SK-N-SH (cell line): ENCODE data around the gene WDCP. TPM values are rescaled to one million over a fixed set of nuclear protein-coding genes. Genes with fewer than 3 reads are reported as not detected.

Experiments used
- CTCF ChIA-PET: fragments of 300-600, 350-600 bp; formaldehyde crosslinking; extraction: SDS; loops from one replicate; lab custom pipeline; 2021; lab: Yijun Ruan, JAX
- POLR2A ChIA-PET: fragments of 350-600 bp; sonication (Branson Sonifier 250); formaldehyde crosslinking; extraction: SDS; loops from one replicate; lab custom pipeline; 2020; ENCODE audit warnings: antibody characterized with exemption, inconsistent platforms; lab: Yijun Ruan, JAX
- DNase-seq: peaks from one replicate; pipeline ENCODE4 v3.0.0; 2012
- H2AFZ ChIP-seq: fragments of 200-600 bp; sonication (generic); 2 replicates; pipeline ENCODE4 v1.8.1; 2016; ENCODE audit warnings: antibody characterized with exemption, mild to moderate bottlenecking, low read depth
- H3F3A ChIP-seq: fragments of 200-600 bp; sonication (generic); replicated peaks from 2 replicates; pipeline ENCODE3; 2016; ENCODE audit warnings: antibody characterized with exemption, mild to moderate bottlenecking; ENCODE audit not compliant: insufficient read depth
- H3K27ac ChIP-seq, 2 experiments: fragments of 200-500 bp in 1 of 2; fragments of 200-600 bp in 1 of 2; sonication (Bioruptor generic) in 1 of 2; sonication (generic), shearing (Covaris generic) in 1 of 2; 2 replicates each; pipeline versions ENCODE4 v1.5.1 to v1.6.1; 2014 to 2016; ENCODE audit warnings: low read depth in 2 of 2, inconsistent platforms in 1 of 2, low read length in 1 of 2, mild to moderate bottlenecking in 1 of 2, mixed read lengths in 1 of 2
- H3K27me3 ChIP-seq: fragments of 200-600 bp; sonication (generic), shearing (Covaris generic); 2 replicates; pipeline ENCODE4 v1.6.1; 2016; ENCODE audit warnings: mixed run types; ENCODE audit not compliant: insufficient read depth
- H3K36me3 ChIP-seq, 2 experiments: fragments of 200-500 bp in 1 of 2; fragments of 200-600 bp in 1 of 2; sonication (Bioruptor generic) in 1 of 2; sonication (generic) in 1 of 2; replicated peaks in 1 of 2; 2 replicates each; pipeline versions ENCODE3 to v1.5.1; 2014 to 2016; ENCODE audit warnings: low read length in 1 of 2, mild to moderate bottlenecking in 1 of 2; ENCODE audit not compliant: insufficient read depth in 2 of 2, control insufficient read depth in 1 of 2
- H3K4me1 ChIP-seq, 2 experiments: fragments of 200-500 bp in 1 of 2; fragments of 200-600 bp in 1 of 2; sonication (Bioruptor generic) in 1 of 2; sonication (generic), shearing (Covaris generic) in 1 of 2; 2 replicates each; pipeline versions ENCODE4 v1.5.1 to v1.6.1; 2014 to 2016; ENCODE audit warnings: low read depth in 1 of 2, low read length in 1 of 2, mixed run types in 1 of 2; ENCODE audit not compliant: insufficient read depth in 2 of 2, control insufficient read depth in 1 of 2
- H3K4me2 ChIP-seq: fragments of 200-600 bp; sonication (generic), shearing (Covaris generic); 2 replicates; pipeline ENCODE4 v1.6.1; 2017; ENCODE audit warnings: mixed run types
- H3K4me3 ChIP-seq, 2 experiments: fragments of 200-500 bp in 1 of 2; fragments of 200-600 bp in 1 of 2; sonication (Bioruptor generic) in 1 of 2; sonication (generic), shearing (Covaris generic) in 1 of 2; 2 replicates each; pipeline versions ENCODE4 v1.5.1 to v1.8.1; 2014 to 2016; ENCODE audit warnings: low read depth in 2 of 2, inconsistent platforms in 1 of 2, low read length in 1 of 2, mild to moderate bottlenecking in 1 of 2, mixed read lengths in 1 of 2, moderate library complexity in 1 of 2
- H3K79me2 ChIP-seq: fragments of 200-600 bp; sonication (generic); 2 replicates; pipeline ENCODE4 v1.8.1; 2017; ENCODE audit warnings: mild to moderate bottlenecking; ENCODE audit not compliant: insufficient read depth
- H3K9ac ChIP-seq: fragments of 200-600 bp; sonication (generic); 2 replicates; pipeline ENCODE4 v1.6.1; 2017; ENCODE audit warnings: mixed run types
- H3K9me2 ChIP-seq: fragments of 200-600 bp; sonication (generic); 2 replicates; pipeline ENCODE4 v1.6.1; 2017; ENCODE audit warnings: mixed run types
- H3K9me3 ChIP-seq: fragments of 200-600 bp; sonication (generic); 2 replicates; pipeline ENCODE4 v1.6.1; 2017; ENCODE audit warnings: mixed run types, mild to moderate bottlenecking, moderate library complexity
- H4K20me1 ChIP-seq: fragments of 200-600 bp; sonication (generic); 2 replicates; pipeline ENCODE4 v1.6.1; 2017; ENCODE audit warnings: mild to moderate bottlenecking, mixed run types; ENCODE audit not compliant: insufficient read depth
- CHD2 ChIP-seq: fragments of 150-350 bp; IDR thresholded peaks from 2 replicates; pipeline ENCODE4 v1.6.1; 2018; ENCODE audit warnings: low read length; ENCODE audit not compliant: partially characterized antibody
- EP300 ChIP-seq, 2 experiments: IDR thresholded peaks; 2 replicates each; pipeline versions ENCODE4 v1.4.0 to v1.6.1; 2012; ENCODE audit warnings: borderline replicate concordance in 1 of 2, low read depth in 1 of 2, low read length in 1 of 2
- FOXM1 ChIP-seq: IDR thresholded peaks from 2 replicates; pipeline ENCODE4 v1.4.0; 2012; ENCODE audit warnings: low read depth, mild to moderate bottlenecking
- MEF2A ChIP-seq: IDR thresholded peaks from 2 replicates; pipeline ENCODE4 v1.4.0; 2012; ENCODE audit warnings: low read depth, borderline replicate concordance
- MXI1 ChIP-seq: IDR thresholded peaks from 2 replicates; pipeline ENCODE4 v1.6.1; 2012; ENCODE audit warnings: mild to moderate bottlenecking, low read depth, low read length, improper control_type of control experiment
- POLR2AphosphoS5 ChIP-seq: IDR thresholded peaks from 2 replicates; pipeline ENCODE4 v1.6.1; 2012; ENCODE audit warnings: low read depth, low read length
- RAD21 ChIP-seq: IDR thresholded peaks from 2 replicates; pipeline ENCODE4 v1.6.1; 2012; ENCODE audit warnings: mild to moderate bottlenecking, low read length
- RCOR1 ChIP-seq: fragments of 150-350 bp; IDR thresholded peaks from 2 replicates; pipeline ENCODE4 v1.6.1; 2017; ENCODE audit warnings: antibody characterized with exemption, low read length
- RFX5 ChIP-seq: IDR thresholded peaks from 2 replicates; pipeline ENCODE4 v1.6.1; 2012; ENCODE audit warnings: mild to moderate bottlenecking, improper control_type of control experiment, low read length
- RXRA ChIP-seq: IDR thresholded peaks from 2 replicates; pipeline ENCODE4 v1.4.0; 2012; ENCODE audit warnings: low read depth, mild to moderate bottlenecking, borderline replicate concordance
- TCF12 ChIP-seq: IDR thresholded peaks from 2 replicates; pipeline ENCODE4 v1.4.0; 2012
- YY1 ChIP-seq: IDR thresholded peaks from 2 replicates; pipeline ENCODE4 v1.4.0; 2012; ENCODE audit warnings: low read depth, mild to moderate bottlenecking
- WGBS: methylation state at CpG from one replicate; pipeline ENCODE4 v1.1.6; 2017; ENCODE audit warnings: low lambda C conversion rate; 5-methylcytosine and 5-hydroxymethylcytosine counted together
- polyA plus RNA-seq, 3 experiments: library from polyadenylated mRNA; depleted of rRNA; stranded (reverse); fragments of >200 nt; gene quantifications; 2 replicates each; pipeline ENCODE4 v1.2.3, GENCODE V29; 2012
- TF ChIP-seq, protein P1 (sequence below): fragments of 200-600 bp; sonication (generic); IDR thresholded peaks from 2 replicates; pipeline ENCODE4 v1.6.1; 2017; ENCODE audit warnings: antibody characterized with exemption, mild to moderate bottlenecking, moderate library complexity
- TF ChIP-seq, protein P2 (sequence below): IDR thresholded peaks from 2 replicates; pipeline ENCODE4 v1.4.0; 2012; ENCODE audit warnings: low read depth
- TF ChIP-seq, protein P3 (sequence below): IDR thresholded peaks from 2 replicates; pipeline ENCODE4 v1.4.0; 2012; ENCODE audit warnings: low read depth, borderline replicate concordance
- TF ChIP-seq, protein P4 (sequence below): IDR thresholded peaks from 2 replicates; pipeline ENCODE4 v1.4.0; 2012; ENCODE audit warnings: low read depth, borderline replicate concordance
- TF ChIP-seq, protein P5 (sequence below): fragments of 150-350 bp; IDR thresholded peaks from 2 replicates; pipeline ENCODE4 v1.6.1; 2016; ENCODE audit warnings: mild to moderate bottlenecking, low read depth, low read length

The WDCP gene
- polyA plus RNA-seq, 1 of the 3 experiments (the other 2 are of a cell fraction), result 7.1 TPM

DNA sequence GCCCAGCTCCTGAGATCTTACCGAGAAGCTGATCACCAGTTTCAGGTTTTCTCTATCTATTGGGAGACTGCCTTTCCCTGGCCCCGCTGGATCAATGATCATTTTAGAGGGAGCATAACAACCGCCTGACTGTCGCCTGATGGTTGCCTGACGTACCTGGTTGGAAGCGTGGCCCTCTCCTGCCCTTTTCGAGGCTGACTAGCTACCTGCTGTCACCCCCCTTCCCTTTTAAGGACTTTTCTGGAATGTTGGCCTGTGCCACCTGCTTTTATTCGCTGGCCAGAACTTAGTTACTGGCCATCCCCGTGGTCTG is 37.9 kb downstream of the WDCP start (continued):
- no peak for TF ChIP-seq POLR2AphosphoS5

DNA sequence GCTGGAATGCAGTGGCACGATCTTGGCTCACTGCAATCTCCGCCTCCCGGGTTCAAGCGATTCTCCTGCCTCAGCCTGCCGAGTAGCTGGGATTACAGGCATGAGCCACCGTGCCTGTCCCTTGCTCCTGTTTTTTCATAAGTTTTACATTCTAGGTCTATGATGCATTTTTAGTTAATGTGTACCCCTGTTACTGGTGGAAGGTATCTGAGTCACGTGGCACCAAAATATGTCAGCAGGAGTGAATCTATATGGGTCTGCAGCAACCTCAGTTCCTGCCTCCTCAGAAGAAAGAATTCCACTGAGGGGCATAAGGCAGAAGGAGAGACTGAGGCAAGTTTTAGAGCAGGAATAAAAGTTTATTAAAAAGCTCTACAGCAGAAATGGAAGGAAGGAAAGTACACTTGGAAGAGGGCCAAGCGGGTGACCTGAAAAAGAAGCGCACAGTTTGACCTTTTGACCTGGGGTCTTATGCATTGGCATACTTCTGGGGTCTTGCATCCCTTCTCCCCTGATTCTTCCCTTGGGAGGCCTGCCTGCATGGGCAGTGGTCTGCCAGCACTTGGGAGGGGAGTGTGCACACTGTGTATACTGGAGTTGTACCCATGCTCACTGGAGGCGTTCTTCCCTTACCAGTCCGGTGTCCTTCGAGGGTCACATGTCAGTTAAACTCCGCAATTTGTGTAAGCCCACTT is 38.4 kb downstream of the WDCP start:
- no peak overlapping the region for H3K4me2 ChIP-seq

DNA sequence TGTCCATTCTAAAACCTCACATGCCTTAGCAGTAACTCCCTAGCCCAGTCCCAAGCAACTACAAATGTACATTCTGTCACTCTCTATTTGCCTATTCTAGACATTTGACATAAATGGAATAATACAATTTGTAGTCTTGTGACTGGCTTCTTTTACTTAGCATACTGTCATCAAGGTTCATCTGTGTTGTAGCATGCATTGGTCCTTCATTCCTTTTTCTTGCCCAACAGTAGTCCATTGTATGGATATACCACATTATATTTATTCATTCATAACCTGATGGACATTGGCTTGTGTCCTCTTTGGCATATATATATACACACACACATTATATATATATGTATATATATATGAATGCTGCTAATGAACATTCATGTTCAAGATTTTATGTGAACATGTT is 39.5 kb downstream of the WDCP start:
- Histone ChIP-seq H3K4me3 (no peak overlapping the region), H3K36me3 (peaks cover 0 to 4% of the 10 kb centered on the region in 2 experiments), H3F3A (peaks cover 4% of the 10 kb centered on the region), H2AFZ (no peak overlapping the region), H3K4me2 (no peak overlapping the region), H3K79me2 (no peaks in the 10 kb centered on the region), H3K9me2 (no peaks in the 10 kb centered on the region), H3K27me3 (no peaks in the 10 kb centered on the region), H4K20me1 (no peaks in the 10 kb centered on the region), H3K4me1 (peaks cover 0 to 7% of the 10 kb centered on the region in 2 experiments; a peak in 1 of 4 replicates), H3K9me3 (no peaks in the 10 kb centered on the region), H3K9ac (no peak overlapping the region), H3K27ac (no peak overlapping the region)
- TF ChIP-seq RFX5, result no peak
- TF ChIP-seq, protein P1, sequence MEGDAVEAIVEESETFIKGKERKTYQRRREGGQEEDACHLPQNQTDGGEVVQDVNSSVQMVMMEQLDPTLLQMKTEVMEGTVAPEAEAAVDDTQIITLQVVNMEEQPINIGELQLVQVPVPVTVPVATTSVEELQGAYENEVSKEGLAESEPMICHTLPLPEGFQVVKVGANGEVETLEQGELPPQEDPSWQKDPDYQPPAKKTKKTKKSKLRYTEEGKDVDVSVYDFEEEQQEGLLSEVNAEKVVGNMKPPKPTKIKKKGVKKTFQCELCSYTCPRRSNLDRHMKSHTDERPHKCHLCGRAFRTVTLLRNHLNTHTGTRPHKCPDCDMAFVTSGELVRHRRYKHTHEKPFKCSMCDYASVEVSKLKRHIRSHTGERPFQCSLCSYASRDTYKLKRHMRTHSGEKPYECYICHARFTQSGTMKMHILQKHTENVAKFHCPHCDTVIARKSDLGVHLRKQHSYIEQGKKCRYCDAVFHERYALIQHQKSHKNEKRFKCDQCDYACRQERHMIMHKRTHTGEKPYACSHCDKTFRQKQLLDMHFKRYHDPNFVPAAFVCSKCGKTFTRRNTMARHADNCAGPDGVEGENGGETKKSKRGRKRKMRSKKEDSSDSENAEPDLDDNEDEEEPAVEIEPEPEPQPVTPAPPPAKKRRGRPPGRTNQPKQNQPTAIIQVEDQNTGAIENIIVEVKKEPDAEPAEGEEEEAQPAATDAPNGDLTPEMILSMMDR, result no peak
- TF ChIP-seq, protein P2, sequence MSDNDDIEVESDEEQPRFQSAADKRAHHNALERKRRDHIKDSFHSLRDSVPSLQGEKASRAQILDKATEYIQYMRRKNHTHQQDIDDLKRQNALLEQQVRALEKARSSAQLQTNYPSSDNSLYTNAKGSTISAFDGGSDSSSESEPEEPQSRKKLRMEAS, result no peak
- TF ChIP-seq, protein P3, sequence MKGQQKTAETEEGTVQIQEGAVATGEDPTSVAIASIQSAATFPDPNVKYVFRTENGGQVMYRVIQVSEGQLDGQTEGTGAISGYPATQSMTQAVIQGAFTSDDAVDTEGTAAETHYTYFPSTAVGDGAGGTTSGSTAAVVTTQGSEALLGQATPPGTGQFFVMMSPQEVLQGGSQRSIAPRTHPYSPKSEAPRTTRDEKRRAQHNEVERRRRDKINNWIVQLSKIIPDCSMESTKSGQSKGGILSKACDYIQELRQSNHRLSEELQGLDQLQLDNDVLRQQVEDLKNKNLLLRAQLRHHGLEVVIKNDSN, result no peak
- TF ChIP-seq RCOR1, result no peak
- TF ChIP-seq RAD21, result no peak
- no peak for TF ChIP-seq CHD2
- TF ChIP-seq YY1, result no peak
- no peak for DNase-seq
- ChIA-PET POLR2A (no interaction called here), CTCF (no interaction called here)

More for the DNA sequence above, 38.4 kb downstream of the WDCP start:
- ChIA-PET POLR2A (no interaction called here), CTCF (interaction anchor here (1.0 to 2.1 kb wide), 3 partner anchors 11 to 82 kb away, joined by 3 to 5 read pairs (median 4); partner anchors contain the start of gene ATAD2B)
- H3K79me2 ChIP-seq, result no peaks in the 10 kb centered on the region
- H3K9me3 ChIP-seq, result no peaks in the 10 kb centered on the region
- no peak overlapping the region for H2AFZ ChIP-seq
- H3K9ac ChIP-seq, result no peak overlapping the region
- no peaks in the 10 kb centered on the region for H4K20me1 ChIP-seq
- no peak overlapping the region for H3K4me3 ChIP-seq
- DNase-seq, result no peak
- 80% methylated on average over 13 of the region's 13 CpGs for WGBS
- no peak overlapping the region for H3K27ac ChIP-seq
- TF ChIP-seq MXI1, result no peak
- no peak for TF ChIP-seq MEF2A
- no peak for TF ChIP-seq EP300 (IDR thresholded peaks at IDR 0.05; ENCODE audit: borderline replicate concordance in 1 of 2, low read depth in 1 of 2, low read length in 1 of 2)
- no peak for TF ChIP-seq TCF12
- no peak for TF ChIP-seq RXRA
- TF ChIP-seq, protein P4, sequence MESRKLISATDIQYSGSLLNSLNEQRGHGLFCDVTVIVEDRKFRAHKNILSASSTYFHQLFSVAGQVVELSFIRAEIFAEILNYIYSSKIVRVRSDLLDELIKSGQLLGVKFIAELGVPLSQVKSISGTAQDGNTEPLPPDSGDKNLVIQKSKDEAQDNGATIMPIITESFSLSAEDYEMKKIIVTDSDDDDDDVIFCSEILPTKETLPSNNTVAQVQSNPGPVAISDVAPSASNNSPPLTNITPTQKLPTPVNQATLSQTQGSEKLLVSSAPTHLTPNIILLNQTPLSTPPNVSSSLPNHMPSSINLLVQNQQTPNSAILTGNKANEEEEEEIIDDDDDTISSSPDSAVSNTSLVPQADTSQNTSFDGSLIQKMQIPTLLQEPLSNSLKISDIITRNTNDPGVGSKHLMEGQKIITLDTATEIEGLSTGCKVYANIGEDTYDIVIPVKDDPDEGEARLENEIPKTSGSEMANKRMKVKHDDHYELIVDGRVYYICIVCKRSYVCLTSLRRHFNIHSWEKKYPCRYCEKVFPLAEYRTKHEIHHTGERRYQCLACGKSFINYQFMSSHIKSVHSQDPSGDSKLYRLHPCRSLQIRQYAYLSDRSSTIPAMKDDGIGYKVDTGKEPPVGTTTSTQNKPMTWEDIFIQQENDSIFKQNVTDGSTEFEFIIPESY, result no peak
- no peak for TF ChIP-seq FOXM1
- TF ChIP-seq, protein P5, sequence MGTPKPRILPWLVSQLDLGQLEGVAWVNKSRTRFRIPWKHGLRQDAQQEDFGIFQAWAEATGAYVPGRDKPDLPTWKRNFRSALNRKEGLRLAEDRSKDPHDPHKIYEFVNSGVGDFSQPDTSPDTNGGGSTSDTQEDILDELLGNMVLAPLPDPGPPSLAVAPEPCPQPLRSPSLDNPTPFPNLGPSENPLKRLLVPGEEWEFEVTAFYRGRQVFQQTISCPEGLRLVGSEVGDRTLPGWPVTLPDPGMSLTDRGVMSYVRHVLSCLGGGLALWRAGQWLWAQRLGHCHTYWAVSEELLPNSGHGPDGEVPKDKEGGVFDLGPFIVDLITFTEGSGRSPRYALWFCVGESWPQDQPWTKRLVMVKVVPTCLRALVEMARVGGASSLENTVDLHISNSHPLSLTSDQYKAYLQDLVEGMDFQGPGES, result no peak
- TF ChIP-seq, all 33 proteins: peak for 0
- no peaks in the 10 kb centered on the region for H3K9me2 ChIP-seq
- peaks cover 0 to 7% of the 10 kb centered on the region in 2 experiments; a peak in 1 of 4 replicates for H3K4me1 ChIP-seq
- no peaks in the 10 kb centered on the region for H3K27me3 ChIP-seq
- peaks cover 0 to 4% of the 10 kb centered on the region in 2 experiments for H3K36me3 ChIP-seq
- peaks cover 4% of the 10 kb centered on the region for H3F3A ChIP-seq
